ENCODE data around the gene ABI2. TPM values are rescaled to one million over a fixed set of nuclear protein-coding genes. Genes with fewer than 3 reads are reported as not detected.
"Not testable (repeated sequence)": the region's sequence is repeated elsewhere in the genome, so short reads cannot be mapped to it uniquely, and the experiment has no call there.

ABI2 gene
- total RNA-seq, 4 donors from 2014 or later = 6.0 to 22.1 (median 10.4) TPM

- H3K27me3 ChIP-seq = no peaks in the 10 kb centered on the region
- H3K27ac ChIP-seq = peak overlapping the region; percentile 69 to 89 (median 80)
- no peaks in the 10 kb centered on the region for H3K36me3 ChIP-seq
- intact Hi-C loops (cut with DNase I) = no loop called here
- peak overlapping the region; percentile 65 to 97 (median 79) for H3K4me3 ChIP-seq
- no peaks in the 10 kb centered on the region for H3K9me3 ChIP-seq
- TF ChIP-seq POLR2A (IDR thresholded peaks at IDR 0.05) (no peak), CTCF (IDR thresholded peaks at IDR 0.05) (no peak)
- DNase-seq = no peak
- H3K4me1 ChIP-seq = peaks cover 0 to 27% (median 19%) of the 10 kb centered on the region in 3 donors
- WGBS, 2 donors = 0 to 4% methylated on average over 8 to 22 of the region's 31 CpGs
These were observed 756 bp downstream of the ABI2 start for GRCh38 chr2:203328760-203329540.

- H3K4me3 ChIP-seq = no peak overlapping the region
- intact Hi-C loops (cut with DNase I) = no loop called here
- no peak overlapping the region for H3K27ac ChIP-seq
- no peak for DNase-seq
- H3K36me3 ChIP-seq = no peaks in the 10 kb centered on the region
- H3K9me3 ChIP-seq = no peaks in the 10 kb centered on the region
- no peaks in the 10 kb centered on the region for H3K27me3 ChIP-seq
- peaks cover 0 to 27% (median 19%) of the 10 kb centered on the region in 3 donors for H3K4me1 ChIP-seq
- TF ChIP-seq CTCF (IDR thresholded peaks at IDR 0.05) (no peak), POLR2A (IDR thresholded peaks at IDR 0.05) (no peak)
These were observed 2.2 kb downstream of the ABI2 start for GRCh38 chr2:203330434-203330833.

GRCh38 chr2:203338322-203338721, 10.1 kb downstream of the ABI2 start:
- Histone ChIP-seq H3K27ac (no peak overlapping the region), H3K36me3 (no peaks in the 10 kb centered on the region), H3K4me3 (no peak overlapping the region), H3K27me3 (no peaks in the 10 kb centered on the region), H3K9me3 (no peaks in the 10 kb centered on the region), H3K4me1 (peaks cover 0 to 14% (median 0%) of the 10 kb centered on the region in 3 donors)
- 82 to 95% methylated on average over 4 of the region's 4 CpGs for WGBS, 2 donors
- no peak for DNase-seq
- no peak for TF ChIP-seq POLR2A (IDR thresholded peaks at IDR 0.05)
- no peak for TF ChIP-seq CTCF (IDR thresholded peaks at IDR 0.05)
- intact Hi-C loops (cut with DNase I) = no loop called here

GRCh38 chr2:203340791-203341487, 12.7 kb downstream of the ABI2 start:
- intact Hi-C loops (cut with DNase I) = no loop called here
- Histone ChIP-seq H3K4me3 (no peak overlapping the region), H3K27me3 (no peaks in the 10 kb centered on the region), H3K36me3 (peaks cover 0 to 14% (median 0%) of the 10 kb centered on the region in 3 donors), H3K27ac (no peak overlapping the region), H3K4me1 (peaks cover 0 to 14% (median 0%) of the 10 kb centered on the region in 3 donors), H3K9me3 (no peaks in the 10 kb centered on the region)
- no peak for TF ChIP-seq POLR2A (IDR thresholded peaks at IDR 0.05)
- TF ChIP-seq CTCF (IDR thresholded peaks at IDR 0.05) = no peak
- 73 to 82% methylated on average over 6 of the region's 6 CpGs for WGBS, 2 donors
- no peak for DNase-seq

GRCh38 chr2:203341741-203342310, 13.6 kb downstream of the ABI2 start:
- H3K4me3 ChIP-seq = no peak overlapping the region
- no peak for TF ChIP-seq POLR2A (IDR thresholded peaks at IDR 0.05)
- TF ChIP-seq CTCF (IDR thresholded peaks at IDR 0.05) = no peak

GRCh38 chr2:203342374-203342773, 14.2 kb downstream of the ABI2 start:
- H3K9me3 ChIP-seq; H3K4me3 ChIP-seq; DNase-seq; intact Hi-C loops (cut with DNase I); H3K27me3 ChIP-seq; H3K27ac ChIP-seq: not testable (repeated sequence)
- Histone ChIP-seq H3K36me3 (peaks cover 0 to 14% (median 0%) of the 10 kb centered on the region in 3 donors), H3K4me1 (peaks cover 0 to 14% (median 0%) of the 10 kb centered on the region in 3 donors)
- WGBS, 2 donors = 93 to 99% methylated on average over 4 of the region's 4 CpGs

More at GRCh38 chr2:203341741-203342310, 13.6 kb downstream of the ABI2 start:
- no peak for DNase-seq
- H3K36me3 ChIP-seq = peaks cover 0 to 14% (median 0%) of the 10 kb centered on the region in 3 donors
- WGBS, 2 donors = 54 to 64% methylated on average over 2 of the region's 2 CpGs
- intact Hi-C loops (cut with DNase I) = no loop called here
- H3K9me3 ChIP-seq = no peaks in the 10 kb centered on the region
- no peak overlapping the region for H3K27ac ChIP-seq
- H3K4me1 ChIP-seq = peaks cover 0 to 14% (median 0%) of the 10 kb centered on the region in 3 donors
- H3K27me3 ChIP-seq = no peaks in the 10 kb centered on the region

All from esophagus squamous epithelium (tissue), 5 donors.